Hepatocyte (in vitro differentiated cells): Measurements from ENCODE around the gene CHRM2. TPM values are rescaled to one million over a fixed set of nuclear protein-coding genes. Genes with fewer than 3 reads are reported as not detected.

Source experiments
- DNase-seq: peaks from one replicate; pipeline ENCODE4 v3.0.0-alpha.2; 2016; ENCODE audit warnings: low spot score
- H2AFZ ChIP-seq: fragments of 200-600 bp; sonication (generic); 2 replicates; pipeline ENCODE4 v1.6.0; 2016; ENCODE audit warnings: antibody characterized with exemption, mild to moderate bottlenecking
- H3K27ac ChIP-seq: fragments of 200-600 bp; sonication (generic); 2 replicates; pipeline ENCODE4 v1.5.1; 2016; ENCODE audit warnings: mild to moderate bottlenecking
- H3K27me3 ChIP-seq: fragments of 200-600 bp; sonication (generic); 2 replicates; pipeline ENCODE4 v1.6.1; 2016
- H3K36me3 ChIP-seq: fragments of 200-600 bp; sonication (generic); replicated peaks from 2 replicates; pipeline ENCODE4 v1.5.1; 2016; ENCODE audit warnings: low read depth; ENCODE audit not compliant: insufficient read depth
- H3K4me1 ChIP-seq: fragments of 200-600 bp; sonication (generic); 2 replicates; pipeline ENCODE4 v1.5.1; 2016; ENCODE audit warnings: mild to moderate bottlenecking, moderate library complexity; ENCODE audit not compliant: insufficient read depth
- H3K4me2 ChIP-seq: fragments of 200-600 bp; sonication (generic); 2 replicates; pipeline ENCODE4 v1.6.0; 2016
- H3K4me3 ChIP-seq: fragments of 200-600 bp; sonication (generic); 2 replicates; pipeline ENCODE4 v1.5.1; 2016; ENCODE audit warnings: mild to moderate bottlenecking
- H3K79me2 ChIP-seq: fragments of 200-600 bp; sonication (generic); 2 replicates; pipeline ENCODE4 v1.6.0; 2017; ENCODE audit warnings: mild to moderate bottlenecking
- H3K9me2 ChIP-seq: fragments of 200-600 bp; sonication (generic); replicated peaks from 2 replicates; pipeline ENCODE4 v1.6.0; 2017; ENCODE audit warnings: mild to moderate bottlenecking; ENCODE audit not compliant: insufficient read depth
- H3K9me3 ChIP-seq: fragments of 200-600 bp; sonication (generic); 2 replicates; pipeline ENCODE4 v1.5.1; 2016; ENCODE audit warnings: low read depth, mild to moderate bottlenecking
- H4K20me1 ChIP-seq: fragments of 200-600 bp; sonication (generic); 2 replicates; pipeline ENCODE4 v1.6.0; 2016; ENCODE audit warnings: mild to moderate bottlenecking; ENCODE audit not compliant: insufficient read depth, poor library complexity, severe bottlenecking
- CTCF ChIP-seq: fragments of 200-600 bp; sonication (generic); IDR thresholded peaks from 2 replicates; pipeline ENCODE4 v1.5.1; 2016; ENCODE audit warnings: antibody characterized with exemption, mild to moderate bottlenecking; ENCODE audit not compliant: poor library complexity
- EZH2 ChIP-seq: fragments of 200-600 bp; sonication (generic); IDR thresholded peaks from 2 replicates; pipeline ENCODE4 v1.6.1; 2016; ENCODE audit warnings: antibody characterized with exemption, mild to moderate bottlenecking, borderline replicate concordance
- EZH2phosphoT487 ChIP-seq: fragments of 200-600 bp; sonication (generic); IDR thresholded peaks from one replicate; pipeline ENCODE4 v1.6.1; 2018; ENCODE audit warnings: antibody characterized with exemption, mild to moderate bottlenecking, low read depth, moderate library complexity; ENCODE audit not compliant: unreplicated experiment, severe bottlenecking
- WGBS: methylation state at CpG from one replicate; pipeline ENCODE4 v1.1.6; 2016; ENCODE audit warnings: low lambda C conversion rate; ENCODE audit errors: missing lambda C conversion rate; 5-methylcytosine and 5-hydroxymethylcytosine counted together
- polyA plus RNA-seq: library from polyadenylated mRNA; unstranded; fragments of >200 nt; fragmentation: Nextera tagmentation; extraction: Ambion mirVana; gene quantifications from 2 replicates; pipeline ENCODE4 v1.2.1, GENCODE V29; 2016
- total RNA-seq: library from RNA; depleted of rRNA; stranded (reverse); fragments of >200 nt; gene quantifications from 2 replicates; pipeline ENCODE4 v1.2.3, GENCODE V29; 2014

CHRM2 gene
- total and polyA plus RNA-seq, 2 experiments from 2014 or later = 2.3 to 5.3 TPM

- TF ChIP-seq CTCF (no peak), EZH2phosphoT487 (no peak), EZH2 (no peak)
- Histone ChIP-seq H4K20me1 (no peaks in the 10 kb centered on the region), H3K36me3 (no peaks in the 10 kb centered on the region), H3K27ac (no peak overlapping the region), H3K4me1 (no peaks in the 10 kb centered on the region), H3K4me2 (no peak overlapping the region), H2AFZ (no peak overlapping the region), H3K27me3 (no peaks in the 10 kb centered on the region), H3K9me3 (no peaks in the 10 kb centered on the region), H3K9me2 (no peaks in the 10 kb centered on the region), H3K79me2 (no peaks in the 10 kb centered on the region), H3K4me3 (no peak overlapping the region)
- no peak for DNase-seq
- 93% methylated on average over 1 of the region's 1 CpG for WGBS
These were observed 18.9 kb downstream of the CHRM2 start for GRCh38 chr7:136887317-136887716.

GRCh38 chr7:136890399-136890798 is 21.9 kb downstream of the CHRM2 start:
- Histone ChIP-seq H3K9me2 (no peaks in the 10 kb centered on the region), H2AFZ (no peak overlapping the region), H3K36me3 (no peaks in the 10 kb centered on the region), H3K4me3 (no peak overlapping the region), H3K27ac (no peak overlapping the region), H3K4me1 (no peaks in the 10 kb centered on the region), H3K79me2 (no peaks in the 10 kb centered on the region), H3K27me3 (no peaks in the 10 kb centered on the region), H4K20me1 (no peaks in the 10 kb centered on the region), H3K4me2 (no peak overlapping the region), H3K9me3 (no peaks in the 10 kb centered on the region)
- TF ChIP-seq CTCF = no peak
- TF ChIP-seq EZH2 = no peak
- no peak for TF ChIP-seq EZH2phosphoT487
- WGBS = 68% methylated on average over 3 of the region's 3 CpGs
- no peak for DNase-seq

- Histone ChIP-seq H3K27me3 (no peaks in the 10 kb centered on the region), H3K79me2 (no peaks in the 10 kb centered on the region), H3K27ac (no peak overlapping the region), H2AFZ (no peak overlapping the region), H3K4me2 (no peak overlapping the region), H3K9me2 (no peaks in the 10 kb centered on the region), H3K9me3 (no peaks in the 10 kb centered on the region), H3K4me1 (no peaks in the 10 kb centered on the region), H3K4me3 (no peak overlapping the region), H4K20me1 (no peaks in the 10 kb centered on the region), H3K36me3 (no peaks in the 10 kb centered on the region)
- WGBS = 65% methylated on average over 1 of the region's 1 CpG
- TF ChIP-seq EZH2phosphoT487 (no peak), CTCF (no peak), EZH2 (no peak)
- DNase-seq = no peak
These were observed 23.4 kb downstream of the CHRM2 start for GRCh38 chr7:136891850-136892249.

- Histone ChIP-seq H3K27me3 (no peaks in the 10 kb centered on the region), H4K20me1 (no peaks in the 10 kb centered on the region), H3K79me2 (no peaks in the 10 kb centered on the region), H3K4me3 (no peak overlapping the region), H3K9me2 (no peaks in the 10 kb centered on the region), H3K4me1 (no peaks in the 10 kb centered on the region), H3K4me2 (no peak overlapping the region), H3K27ac (no peak overlapping the region), H3K9me3 (no peaks in the 10 kb centered on the region), H3K36me3 (no peaks in the 10 kb centered on the region), H2AFZ (no peak overlapping the region)
- no peak for DNase-seq
- whole genome bisulfite sequencing = 55% methylated on average over 2 of the region's 2 CpGs
- no peak for TF ChIP-seq EZH2phosphoT487
- no peak for TF ChIP-seq EZH2
- TF ChIP-seq CTCF = no peak
These were observed 26.3 kb downstream of the CHRM2 start for GRCh38 chr7:136894789-136895188.
